Ishikawa (cell line): ENCODE results near the gene CKB.

Experiments
- CEBPB ChIP-seq: IDR thresholded peaks from 2 replicates; pipeline ENCODE4 v1.6.1; 2012
- CREB1 ChIP-seq: IDR thresholded peaks from 2 replicates; pipeline ENCODE4 v1.6.1; 2012; ENCODE audit warnings: low read depth
- EGR1 ChIP-seq: IDR thresholded peaks from 2 replicates; pipeline ENCODE4 v1.6.1; 2012
- EP300 ChIP-seq: IDR thresholded peaks from 2 replicates; pipeline ENCODE4 v1.6.1; 2012; ENCODE audit warnings: borderline replicate concordance
- FOXM1 ChIP-seq: IDR thresholded peaks from 2 replicates; pipeline ENCODE4 v1.6.1; 2012; ENCODE audit warnings: low read depth, borderline replicate concordance
- MAX ChIP-seq: IDR thresholded peaks from 2 replicates; pipeline ENCODE4 v1.6.1; 2012
- NFIC ChIP-seq: IDR thresholded peaks from 2 replicates; pipeline ENCODE4 v1.6.1; 2012
- RAD21 ChIP-seq: IDR thresholded peaks from 2 replicates; pipeline ENCODE4 v1.6.1; 2012; ENCODE audit warnings: low read depth
- REST ChIP-seq: IDR thresholded peaks from 2 replicates; pipeline ENCODE4 v1.6.1; 2012; ENCODE audit warnings: low read depth, mild to moderate bottlenecking
- TAF1 ChIP-seq: IDR thresholded peaks from 2 replicates; pipeline ENCODE4 v1.6.1; 2012; ENCODE audit warnings: low read depth, mild to moderate bottlenecking
- TCF12 ChIP-seq: IDR thresholded peaks from 2 replicates; pipeline ENCODE4 v1.6.1; 2012; ENCODE audit warnings: low read depth
- TEAD4 ChIP-seq: IDR thresholded peaks from 2 replicates; pipeline ENCODE4 v1.6.1; 2012
- USF1 ChIP-seq: IDR thresholded peaks from 2 replicates; pipeline ENCODE4 v1.6.1; 2012
- YY1 ChIP-seq: IDR thresholded peaks from 2 replicates; pipeline ENCODE4 v1.6.1; 2012; ENCODE audit warnings: low read depth
- ZBTB7A ChIP-seq: IDR thresholded peaks from 2 replicates; pipeline ENCODE4 v1.6.1; 2012; ENCODE audit warnings: low read depth

Gene CKB

GRCh38 chr14:103536693-103537092 is 14.1 kb upstream of the CKB start:
- TF ChIP-seq USF1 (no peak), MAX (no peak), ZBTB7A (no peak), TCF12 (no peak), TEAD4 (no peak), EGR1 (no peak), NFIC (no peak), EP300 (no peak), YY1 (no peak), CREB1 (no peak), FOXM1 (no peak), TAF1 (no peak), RAD21 (no peak), CEBPB (no peak), REST (no peak)

GRCh38 chr14:103535891-103536565 is 13.4 kb upstream of the CKB start:
- TF ChIP-seq RAD21: no peak
- no peak for TF ChIP-seq EGR1
- no peak for TF ChIP-seq USF1
- TF ChIP-seq TCF12: no peak
- TF ChIP-seq CEBPB: no peak
- TF ChIP-seq TEAD4: no peak
- no peak for TF ChIP-seq CREB1
- TF ChIP-seq MAX: no peak
- no peak for TF ChIP-seq ZBTB7A
- no peak for TF ChIP-seq TAF1
- no peak for TF ChIP-seq REST
- TF ChIP-seq EP300: no peak
- no peak for TF ChIP-seq FOXM1
- TF ChIP-seq YY1: no peak
- no peak for TF ChIP-seq NFIC

GRCh38 chr14:103535081-103535890 is 12.7 kb upstream of the CKB start:
- TF ChIP-seq EP300 (no peak), REST (no peak), CEBPB (no peak), CREB1 (no peak), TEAD4 (no peak)

GRCh38 chr14:103534576-103535061 is 12.0 kb upstream of the CKB start:
- TF ChIP-seq CREB1: no peak
- TF ChIP-seq EGR1: no peak
- no peak for TF ChIP-seq MAX
- TF ChIP-seq CEBPB: no peak
- no peak for TF ChIP-seq ZBTB7A
- no peak for TF ChIP-seq FOXM1
- TF ChIP-seq TCF12: no peak
- no peak for TF ChIP-seq YY1
- TF ChIP-seq TAF1: no peak
- TF ChIP-seq REST: no peak
- no peak for TF ChIP-seq RAD21
- no peak for TF ChIP-seq USF1
- no peak for TF ChIP-seq EP300
- TF ChIP-seq NFIC: no peak
- no peak for TF ChIP-seq TEAD4
